HEK293T (cell line): ENCODE results near the gene NR6A1.

Source experiments
- ARNT ChIP-seq: fragments of 450-650 bp; IDR thresholded peaks from 2 replicates; pipeline ENCODE4 v1.6.1; 2017; ENCODE audit warnings: mild to moderate bottlenecking
- BHLHE40 ChIP-seq: fragments of 450-650 bp; IDR thresholded peaks from 2 replicates; pipeline ENCODE4 v1.6.1; 2016; ENCODE audit warnings: mild to moderate bottlenecking, moderate library complexity, borderline replicate concordance
- ELF4 ChIP-seq: fragments of 450-650 bp; IDR thresholded peaks from 2 replicates; pipeline ENCODE4 v1.6.1; 2017; ENCODE audit warnings: antibody characterized with exemption
- FOXK2 ChIP-seq: fragments of 450-650 bp; IDR thresholded peaks from 2 replicates; pipeline ENCODE4 v1.6.1; 2016; ENCODE audit warnings: mild to moderate bottlenecking
- FOXM1 ChIP-seq: fragments of 450-650 bp; IDR thresholded peaks from 2 replicates; pipeline ENCODE4 v1.6.1; 2017; ENCODE audit warnings: mild to moderate bottlenecking, borderline replicate concordance
- HDGF ChIP-seq: fragments of 450-650 bp; IDR thresholded peaks from 2 replicates; pipeline ENCODE4 v1.6.1; 2017; ENCODE audit warnings: antibody characterized with exemption, borderline replicate concordance
- L3MBTL2 ChIP-seq: fragments of 450-650 bp; conservative IDR thresholded peaks from 2 replicates; pipeline ENCODE4 v1.6.1; 2016; ENCODE audit warnings: mild to moderate bottlenecking
- LEF1 ChIP-seq: fragments of 450-650 bp; IDR thresholded peaks from 2 replicates; pipeline ENCODE4 v1.6.1; 2017; ENCODE audit warnings: mild to moderate bottlenecking, borderline replicate concordance
- NFRKB ChIP-seq: fragments of 450-650 bp; IDR thresholded peaks from 2 replicates; pipeline ENCODE4 v1.6.1; 2016; ENCODE audit warnings: mild to moderate bottlenecking, moderate library complexity
- SP1 ChIP-seq: fragments of 450-650 bp; IDR thresholded peaks from 2 replicates; pipeline ENCODE4 v1.6.1; 2017
- SUZ12 ChIP-seq: fragments of 450-650 bp; IDR thresholded peaks from 2 replicates; pipeline ENCODE4 v1.6.1; 2016; ENCODE audit warnings: mild to moderate bottlenecking
- TARDBP ChIP-seq: fragments of 450-650 bp; IDR thresholded peaks from 2 replicates; pipeline ENCODE4 v1.6.1; 2016
- ZNF384 ChIP-seq: fragments of 450-650 bp; IDR thresholded peaks from 2 replicates; pipeline ENCODE4 v1.6.1; 2016
- TF ChIP-seq, protein P1 (sequence below): fragments of 450-650 bp; IDR thresholded peaks from 2 replicates; pipeline ENCODE4 v1.6.1; 2016

- TF ChIP-seq ELF4 = no peak
- TF ChIP-seq NFRKB = no peak
- TF ChIP-seq ARNT = no peak
- no peak for TF ChIP-seq SP1
- no peak for TF ChIP-seq ZNF384
- TF ChIP-seq LEF1 = no peak
- TF ChIP-seq FOXM1 = no peak
- no peak for TF ChIP-seq FOXK2
- TF ChIP-seq, protein P1, sequence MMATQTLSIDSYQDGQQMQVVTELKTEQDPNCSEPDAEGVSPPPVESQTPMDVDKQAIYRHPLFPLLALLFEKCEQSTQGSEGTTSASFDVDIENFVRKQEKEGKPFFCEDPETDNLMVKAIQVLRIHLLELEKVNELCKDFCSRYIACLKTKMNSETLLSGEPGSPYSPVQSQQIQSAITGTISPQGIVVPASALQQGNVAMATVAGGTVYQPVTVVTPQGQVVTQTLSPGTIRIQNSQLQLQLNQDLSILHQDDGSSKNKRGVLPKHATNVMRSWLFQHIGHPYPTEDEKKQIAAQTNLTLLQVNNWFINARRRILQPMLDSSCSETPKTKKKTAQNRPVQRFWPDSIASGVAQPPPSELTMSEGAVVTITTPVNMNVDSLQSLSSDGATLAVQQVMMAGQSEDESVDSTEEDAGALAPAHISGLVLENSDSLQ = no peak
- no peak for TF ChIP-seq SUZ12
- no peak for TF ChIP-seq BHLHE40
- no peak for TF ChIP-seq TARDBP
- no peak for TF ChIP-seq L3MBTL2
- no peak for TF ChIP-seq HDGF
These were observed 88.1 kb downstream of the NR6A1 start for GRCh38 chr9:124683043-124683442.
